Gastrocnemius medialis (tissue), 4 donors: ENCODE results near the gene GSTT2B.
"Not testable (repeated sequence)": the region's sequence is repeated elsewhere in the genome, so short reads cannot be mapped to it uniquely, and the experiment has no call there.

Source experiments
- CTCF ChIP-seq, 5 experiments: fragments of 450-650 bp in 3 of 5; fragments of 200-600 bp in 2 of 5; sonication (generic) in 2 of 5; IDR thresholded peaks in 4 of 5; conservative IDR thresholded peaks in 1 of 5; 1 replicate in 4 of 5; 2 replicates in 1 of 5; pipeline ENCODE4 v1.5.1; 2016 to 2019; ENCODE audit warnings: antibody characterized with exemption in 5 of 5, mild to moderate bottlenecking in 3 of 5, moderate library complexity in 3 of 5
- POLR2A ChIP-seq, 2 donors: fragments of 450-650 bp; IDR thresholded peaks; one replicate each; pipeline ENCODE4 v1.6.1; 2017; ENCODE audit warnings: antibody characterized with exemption in 2 of 2, mild to moderate bottlenecking in 2 of 2, moderate library complexity in 2 of 2

GRCh38 chr22:23993080-23993479 is 32.1 kb upstream of the GSTT2B start:
- TF ChIP-seq CTCF (IDR thresholded peaks at IDR 0.05 in 4 of 5, conservative IDR thresholded peaks at IDR 0.05 in 1 of 5); POLR2A (IDR thresholded peaks at IDR 0.05): not testable (repeated sequence)
